Stomach (tissue), 9 donors: ENCODE results near the gene WDR18. TPM values are rescaled to one million over a fixed set of nuclear protein-coding genes. Genes with fewer than 3 reads are reported as not detected.
"Not testable (repeated sequence)": the region's sequence is repeated elsewhere in the genome, so short reads cannot be mapped to it uniquely, and the experiment has no call there.

Experiments
- DNase-seq, 2 donors: peaks; one replicate each; pipeline versions ENCODE4 v3.0.0 to v3.0.0-alpha.2; 2013 to 2019
- H3K27ac ChIP-seq, 5 donors: fragments of 200-600 bp in 4 of 5; sonication (generic) in 4 of 5; one replicate each; pipeline ENCODE4 v1.5.1; 2013 to 2019; ENCODE audit warnings: mild to moderate bottlenecking in 1 of 5, moderate library complexity in 1 of 5
- H3K27me3 ChIP-seq, 3 donors: fragments of 200-600 bp; sonication (generic); one replicate each; pipeline ENCODE4 v1.5.1; 2017 to 2019; ENCODE audit warnings: mixed run types in 1 of 3
- H3K36me3 ChIP-seq, 4 donors: fragments of 200-600 bp; sonication (generic); 1 replicate in 3 of 4; 2 replicates in 1 of 4; pipeline ENCODE4 v1.5.1; 2016 to 2019
- H3K4me1 ChIP-seq, 4 donors: fragments of 200-600 bp; sonication (generic); one replicate each; pipeline ENCODE4 v1.5.1; 2016 to 2019
- H3K4me3 ChIP-seq, 4 donors: fragments of 200-600 bp; sonication (generic) in 3 of 4; one replicate each; pipeline ENCODE4 v1.5.1; 2016 to 2019; ENCODE audit warnings: mild to moderate bottlenecking in 1 of 4
- H3K9me3 ChIP-seq, 4 donors: fragments of 200-600 bp; sonication (generic); one replicate each; pipeline ENCODE4 v1.5.1; 2016 to 2019
- EP300 ChIP-seq: sonication (generic); formaldehyde crosslinking; IDR thresholded peaks from one replicate; pipeline ENCODE4 v1.6.1; 2017; ENCODE audit warnings: antibody characterized with exemption
- POLR2A ChIP-seq, 4 donors: fragments of 450-650 bp; IDR thresholded peaks; one replicate each; pipeline ENCODE4 v1.6.1; 2016; ENCODE audit warnings: antibody characterized with exemption in 4 of 4, control low read depth in 2 of 4, mild to moderate bottlenecking in 1 of 4, moderate library complexity in 1 of 4
- POLR2AphosphoS5 ChIP-seq, 3 donors: sonication (generic); formaldehyde crosslinking; IDR thresholded peaks; one replicate each; pipeline ENCODE4 v1.6.1; 2016; ENCODE audit warnings: antibody characterized with exemption in 3 of 3
- WGBS, 5 donors: extraction: QIAGEN DNeasy Blood & Tissue Kit in 3 of 5; methylation state at CpG; one replicate each; pipeline versions ENCODE4 v1.1.5 to v1.1.7; 2013 to 2018; 5-methylcytosine and 5-hydroxymethylcytosine counted together
- intact Hi-C: fragments of 100-400 bp; cut with DNase I; formaldehyde crosslinking; loops from one replicate; pipeline ENCODE4 v1.15.1; 2023; ENCODE audit warnings: low total_unique reads
- polyA plus RNA-seq, 3 donors: library from polyadenylated mRNA; stranded (reverse); fragments of 200-250 nt; gene quantifications; one replicate each; pipeline ENCODE4 v1.2.3, GENCODE V29; 2013
- total RNA-seq, 5 donors: library from RNA; depleted of rRNA; stranded (reverse); fragments of >200 nt; gene quantifications; one replicate each; pipeline versions ENCODE4 v1.1.0 to v1.2.3, GENCODE V29; 2014 to 2016
- TF ChIP-seq, protein P1 (sequence below), 7 experiments: fragments of 450-650 bp in 4 of 7; fragments of 200-600 bp in 3 of 7; sonication (generic) in 3 of 7; IDR thresholded peaks; one replicate each; pipeline ENCODE4 v1.5.1; 2016 to 2019; ENCODE audit warnings: antibody characterized with exemption in 7 of 7, control low read depth in 2 of 7, mild to moderate bottlenecking in 1 of 7
- donor health status: healthy with polysubstance abuse.
- donor health status: Bipolar disorder and iron deficiency.
- donor health status: healthy.

WDR18 gene
- total and polyA plus RNA-seq, 8 donors: 19.1 to 410 (median 60.6) TPM

- no peak for TF ChIP-seq EP300
- no peak for TF ChIP-seq POLR2A (IDR thresholded peaks at IDR 0.05)
- TF ChIP-seq POLR2AphosphoS5 (IDR thresholded peaks at IDR 0.05): no peak
- TF ChIP-seq, protein P1, sequence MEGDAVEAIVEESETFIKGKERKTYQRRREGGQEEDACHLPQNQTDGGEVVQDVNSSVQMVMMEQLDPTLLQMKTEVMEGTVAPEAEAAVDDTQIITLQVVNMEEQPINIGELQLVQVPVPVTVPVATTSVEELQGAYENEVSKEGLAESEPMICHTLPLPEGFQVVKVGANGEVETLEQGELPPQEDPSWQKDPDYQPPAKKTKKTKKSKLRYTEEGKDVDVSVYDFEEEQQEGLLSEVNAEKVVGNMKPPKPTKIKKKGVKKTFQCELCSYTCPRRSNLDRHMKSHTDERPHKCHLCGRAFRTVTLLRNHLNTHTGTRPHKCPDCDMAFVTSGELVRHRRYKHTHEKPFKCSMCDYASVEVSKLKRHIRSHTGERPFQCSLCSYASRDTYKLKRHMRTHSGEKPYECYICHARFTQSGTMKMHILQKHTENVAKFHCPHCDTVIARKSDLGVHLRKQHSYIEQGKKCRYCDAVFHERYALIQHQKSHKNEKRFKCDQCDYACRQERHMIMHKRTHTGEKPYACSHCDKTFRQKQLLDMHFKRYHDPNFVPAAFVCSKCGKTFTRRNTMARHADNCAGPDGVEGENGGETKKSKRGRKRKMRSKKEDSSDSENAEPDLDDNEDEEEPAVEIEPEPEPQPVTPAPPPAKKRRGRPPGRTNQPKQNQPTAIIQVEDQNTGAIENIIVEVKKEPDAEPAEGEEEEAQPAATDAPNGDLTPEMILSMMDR (IDR thresholded peaks at IDR 0.05): no peak
- Histone ChIP-seq H3K9me3 (no peaks in the 10 kb centered on the region), H3K27me3 (no peaks in the 10 kb centered on the region), H3K4me1 (peaks cover 49 to 77% (median 67%) of the 10 kb centered on the region in 4 donors), H3K4me3 (peak overlapping the region; percentile 96 to 97 (median 97)), H3K27ac (peak overlapping the region in 4 of 5 donors; percentile 89 to 99 (median 94)), H3K36me3 (peaks cover 0 to 11% (median 9%) of the 10 kb centered on the region in 4 donors)
- intact Hi-C loops: no loop called here
- DNase-seq: no peak
- 48 to 55% (median 54%) methylated on average over 11 to 18 of the region's 18 CpGs for WGBS, 5 donors
Observed at GRCh38 chr19:1019616-1019961, 35.4 kb downstream of the WDR18 start.

DNA sequence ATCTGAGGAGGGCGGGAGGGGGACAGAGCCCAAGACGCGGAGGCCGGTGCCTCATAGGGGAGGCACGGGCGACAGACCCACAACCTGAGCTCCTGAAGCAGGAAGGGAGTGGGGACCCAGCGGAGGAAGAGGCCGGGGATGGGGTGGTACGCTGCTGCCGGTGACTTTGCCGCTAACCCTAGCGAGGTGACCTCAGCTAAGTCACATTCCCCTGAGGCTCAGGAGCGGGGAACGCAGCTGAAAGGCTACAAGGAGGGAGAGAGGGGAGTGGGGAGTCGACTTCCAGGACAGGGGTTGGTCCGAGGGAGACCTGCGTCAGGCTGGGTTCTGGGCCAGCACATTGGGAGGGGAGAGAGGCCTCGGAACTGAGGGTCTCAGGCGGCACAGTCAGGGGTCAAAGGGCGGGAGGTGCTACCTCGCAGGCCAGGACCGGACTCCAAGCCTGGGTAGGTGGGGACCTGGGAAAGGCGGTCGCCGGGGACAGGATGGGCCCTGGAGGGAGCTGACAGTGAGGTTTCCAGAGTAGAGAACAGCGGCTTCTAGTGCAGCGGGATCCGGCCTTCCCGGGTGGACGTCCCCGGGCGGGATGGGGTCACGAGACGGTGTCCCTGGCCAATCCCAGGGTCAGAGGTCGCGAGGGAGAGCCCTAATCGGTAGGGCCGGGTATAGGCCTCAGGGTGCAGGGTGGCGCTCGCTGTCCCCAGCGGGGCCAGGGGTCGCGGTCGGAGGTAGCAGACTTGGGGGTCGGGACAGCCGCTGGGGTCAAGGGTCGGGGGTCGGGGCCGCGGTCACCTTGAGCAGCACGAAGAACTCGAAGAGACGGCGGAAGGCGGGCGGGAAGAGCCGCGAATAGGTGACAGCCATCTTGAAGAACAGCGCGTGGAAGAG lies 36.1 kb downstream of the WDR18 start:
- intact Hi-C loops: no loop called here
- no peak for DNase-seq
- WGBS, 5 donors: 1 to 2% (median 1%) methylated on average over 49 to 60 of the region's 60 CpGs
- Histone ChIP-seq H3K27me3 (no peaks in the 10 kb centered on the region), H3K27ac (peak overlapping the region; percentile 89 to 99 (median 94)), H3K36me3 (peaks cover 0 to 5% (median 3%) of the 10 kb centered on the region in 4 donors), H3K9me3 (no peaks in the 10 kb centered on the region), H3K4me1 (peaks cover 44 to 71% (median 62%) of the 10 kb centered on the region in 4 donors), H3K4me3 (peak overlapping the region; percentile 96 to 97 (median 97))
- TF ChIP-seq POLR2AphosphoS5 (IDR thresholded peaks at IDR 0.05) (no peak), EP300 (no peak), POLR2A (IDR thresholded peaks at IDR 0.05) (no peak)
- TF ChIP-seq, protein P1 (IDR thresholded peaks at IDR 0.05): no peak

DNA sequence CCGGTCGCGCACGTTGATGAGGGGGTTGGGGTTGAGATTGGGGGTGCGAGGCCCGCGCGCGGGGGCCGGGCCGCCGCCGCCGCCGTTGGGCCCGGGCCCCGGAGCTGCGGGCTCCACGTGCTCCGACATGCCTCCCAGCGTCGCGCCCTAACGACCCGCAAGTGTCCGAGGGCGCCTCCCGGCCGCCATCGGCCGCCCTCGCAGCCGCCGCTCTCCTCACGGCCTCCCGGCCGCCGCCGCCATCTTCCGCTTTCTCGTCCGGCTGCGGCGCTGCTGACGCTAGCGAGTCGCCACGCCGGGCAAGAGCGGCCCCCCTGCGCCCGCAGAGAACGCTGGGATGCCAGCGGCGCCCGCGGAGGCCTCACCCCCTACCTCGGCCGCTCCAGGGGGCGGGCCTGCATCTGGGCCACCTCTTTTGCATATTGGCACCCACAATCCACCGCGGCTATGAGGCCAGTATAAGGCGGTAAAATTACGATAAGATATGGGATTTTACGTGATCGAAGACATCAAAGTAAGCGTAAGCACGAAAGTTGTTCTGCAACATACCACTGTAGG lies 36.8 kb downstream of the WDR18 start, which contains the start of gene TMEM259:
TSS of gene TMEM259 (minus strand) at position 256 of the 558 bp plus-strand sequence. CDS start at position 129, 127 bp downstream.
- no peaks in the 10 kb centered on the region for H3K27me3 ChIP-seq
- TF ChIP-seq POLR2A (IDR thresholded peaks at IDR 0.05): peak in 1 of 4 donors; percentile 57
- no peak for TF ChIP-seq EP300
- TF ChIP-seq, protein P1 (IDR thresholded peaks at IDR 0.05): no peak
- peak; percentile 75 to 96 (median 87) for TF ChIP-seq POLR2AphosphoS5 (IDR thresholded peaks at IDR 0.05)
- intact Hi-C loops: no loop called here
- peak within 1 kb of the TSS; percentile 96 to 97 (median 97) for H3K4me3 ChIP-seq
- peaks cover 0 to 5% (median 0%) of the 10 kb centered on the region in 4 donors for H3K36me3 ChIP-seq
- peak; percentile 98 to 99 for DNase-seq
- 0 to 1% (median 1%) methylated on average over 10 to 68 of the region's 68 CpGs for WGBS, 5 donors
- no peaks in the 10 kb centered on the region for H3K9me3 ChIP-seq
- H3K27ac ChIP-seq: peak within 1 kb of the TSS; percentile 89 to 99 (median 94)
- H3K4me1 ChIP-seq: peaks cover 40 to 70% (median 58%) of the 10 kb centered on the region in 4 donors

DNA sequence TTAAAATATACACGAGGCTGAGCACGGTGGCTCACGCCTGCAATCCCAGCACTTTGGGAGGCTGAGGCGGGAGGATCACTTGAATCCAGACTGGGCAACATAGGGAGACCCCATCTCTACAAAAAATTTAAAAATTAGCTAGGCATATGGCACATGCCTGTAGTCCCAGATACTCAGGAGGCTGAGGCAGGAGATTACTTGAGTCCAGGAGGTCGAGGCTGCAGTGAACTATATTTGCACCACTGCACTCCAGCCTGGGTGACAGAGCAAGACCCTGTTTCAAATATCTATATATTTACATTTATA lies 39.7 kb downstream of the WDR18 start:
- H3K27ac ChIP-seq: peak overlapping the region in 1 of 5 donors; percentile 99
- intact Hi-C loops, H3K9me3 ChIP-seq, H3K4me3 ChIP-seq, H3K27me3 ChIP-seq, DNase-seq, H3K36me3 ChIP-seq: not testable (repeated sequence)
- peaks cover 11 to 63% (median 52%) of the 10 kb centered on the region in 4 donors for H3K4me1 ChIP-seq
- WGBS, 5 donors: 72 to 83% (median 78%) methylated on average over 5 of the region's 5 CpGs

DNA sequence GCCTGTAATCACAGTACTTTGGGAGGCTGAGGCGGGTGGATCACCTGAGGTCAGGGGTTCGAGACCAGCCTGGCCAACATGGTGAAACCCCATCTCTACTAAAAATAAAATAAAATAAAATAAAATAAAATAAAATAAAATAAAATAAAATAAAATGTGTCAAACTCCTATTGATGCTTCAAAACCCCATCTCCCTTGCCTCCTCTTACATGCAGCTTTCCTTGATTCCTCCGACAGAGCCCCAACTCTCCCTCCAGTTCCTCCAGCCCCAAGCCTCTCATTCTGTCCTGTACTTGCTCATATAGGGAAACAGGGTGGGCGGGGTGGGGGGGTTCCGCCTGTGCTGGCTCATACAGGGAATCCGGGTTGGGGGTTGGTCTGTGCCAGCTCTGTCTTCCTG lies 40.9 kb downstream of the WDR18 start:
- H3K9me3 ChIP-seq, DNase-seq, H3K36me3 ChIP-seq, H3K27me3 ChIP-seq, H3K4me3 ChIP-seq, intact Hi-C loops: not testable (repeated sequence)
- peak overlapping the region in 1 of 5 donors; percentile 99 for H3K27ac ChIP-seq
- peaks cover 6 to 63% (median 51%) of the 10 kb centered on the region in 4 donors for H3K4me1 ChIP-seq
- WGBS, 5 donors: 77 to 91% (median 85%) methylated on average over 6 of the region's 6 CpGs
